ENCODE results near the gene SNCG.

Gene SNCG

GRCh38 chr10:86942441-86943315 lies 15.7 kb upstream of the SNCG start:
- TF ChIP-seq CEBPB (IDR thresholded peaks at IDR 0.05) (no peak), ZBTB7A (IDR thresholded peaks at IDR 0.05; ENCODE audit: low read depth) (no peak), EP300 (IDR thresholded peaks at IDR 0.05; ENCODE audit: borderline replicate concordance) (no peak), TEAD4 (IDR thresholded peaks at IDR 0.05) (no peak), FOXM1 (IDR thresholded peaks at IDR 0.05; ENCODE audit: borderline replicate concordance, low read depth) (no peak), REST (IDR thresholded peaks at IDR 0.05; ENCODE audit: low read depth) (no peak), TAF1 (IDR thresholded peaks at IDR 0.05; ENCODE audit: low read depth) (no peak), TCF12 (IDR thresholded peaks at IDR 0.05; ENCODE audit: low read depth) (no peak), YY1 (IDR thresholded peaks at IDR 0.05; ENCODE audit: low read depth) (no peak), CREB1 (IDR thresholded peaks at IDR 0.05; ENCODE audit: low read depth) (no peak), MAX (IDR thresholded peaks at IDR 0.05) (no peak), USF1 (IDR thresholded peaks at IDR 0.05) (no peak), EGR1 (IDR thresholded peaks at IDR 0.05) (no peak), RAD21 (IDR thresholded peaks at IDR 0.05; ENCODE audit: low read depth) (no peak), NFIC (IDR thresholded peaks at IDR 0.05) (no peak)

GRCh38 chr10:86943316-86944030 lies 14.9 kb upstream of the SNCG start:
- TF ChIP-seq REST (IDR thresholded peaks at IDR 0.05; ENCODE audit: low read depth) (no peak), TEAD4 (IDR thresholded peaks at IDR 0.05) (no peak), YY1 (IDR thresholded peaks at IDR 0.05; ENCODE audit: low read depth) (no peak), TAF1 (IDR thresholded peaks at IDR 0.05; ENCODE audit: low read depth) (no peak), CEBPB (IDR thresholded peaks at IDR 0.05) (no peak), FOXM1 (IDR thresholded peaks at IDR 0.05; ENCODE audit: borderline replicate concordance, low read depth) (no peak), USF1 (IDR thresholded peaks at IDR 0.05) (no peak)

- TF ChIP-seq CREB1 (IDR thresholded peaks at IDR 0.05; ENCODE audit: low read depth), result no peak
- no peak for TF ChIP-seq MAX (IDR thresholded peaks at IDR 0.05)
- TF ChIP-seq NFIC (IDR thresholded peaks at IDR 0.05), result no peak
- no peak for TF ChIP-seq ZBTB7A (IDR thresholded peaks at IDR 0.05; ENCODE audit: low read depth)
- no peak for TF ChIP-seq USF1 (IDR thresholded peaks at IDR 0.05)
- TF ChIP-seq YY1 (IDR thresholded peaks at IDR 0.05; ENCODE audit: low read depth), result no peak
- no peak for TF ChIP-seq CEBPB (IDR thresholded peaks at IDR 0.05)
- TF ChIP-seq TAF1 (IDR thresholded peaks at IDR 0.05; ENCODE audit: low read depth), result no peak
- TF ChIP-seq FOXM1 (IDR thresholded peaks at IDR 0.05; ENCODE audit: borderline replicate concordance, low read depth), result no peak
- TF ChIP-seq TEAD4 (IDR thresholded peaks at IDR 0.05), result no peak
- no peak for TF ChIP-seq EP300 (IDR thresholded peaks at IDR 0.05; ENCODE audit: borderline replicate concordance)
- TF ChIP-seq EGR1 (IDR thresholded peaks at IDR 0.05), result no peak
- no peak for TF ChIP-seq TCF12 (IDR thresholded peaks at IDR 0.05; ENCODE audit: low read depth)
- TF ChIP-seq REST (IDR thresholded peaks at IDR 0.05; ENCODE audit: low read depth), result no peak
- no peak for TF ChIP-seq RAD21 (IDR thresholded peaks at IDR 0.05; ENCODE audit: low read depth)
Observed at GRCh38 chr10:86944031-86944419, 14.4 kb upstream of the SNCG start.

All from Ishikawa (cell line).